PFSK-1 (cell line): ENCODE results near the gene RAD9A.

ENCODE experiments used
- FOXP2 ChIP-seq: optimal IDR thresholded peaks from 2 replicates; pipeline ENCODE3; 2011; ENCODE audit warnings: borderline replicate concordance, control low read depth, inconsistent platforms; ENCODE audit not compliant: insufficient read depth; ENCODE audit errors: extremely low read length, extremely low read depth
- POLR2AphosphoS5 ChIP-seq: IDR thresholded peaks from 2 replicates; pipeline ENCODE4 v1.6.1; 2012; ENCODE audit warnings: low read depth, mild to moderate bottlenecking, control low read depth, low read length, moderate library complexity
- SIN3A ChIP-seq: IDR thresholded peaks from 2 replicates; pipeline ENCODE4 v1.6.1; 2012; ENCODE audit warnings: mild to moderate bottlenecking, low read length, moderate library complexity, borderline replicate concordance; ENCODE audit not compliant: insufficient read depth
- TAF1 ChIP-seq: IDR thresholded peaks from 2 replicates; pipeline ENCODE4 v1.6.1; 2012; ENCODE audit warnings: low read length, control low read depth, borderline replicate concordance; ENCODE audit not compliant: insufficient read depth
- TF ChIP-seq, protein P1 (sequence below), 2 experiments: IDR thresholded peaks; 2 replicates each; pipeline versions ENCODE4 v1.6.1 to v1.8.0; 2011 to 2012; ENCODE audit warnings: low read depth in 2 of 2, low read length in 2 of 2, control low read depth in 1 of 2, inconsistent platforms in 1 of 2, mild to moderate bottlenecking in 1 of 2, moderate library complexity in 1 of 2; ENCODE audit not compliant: insufficient read depth in 1 of 2

Gene RAD9A

DNA sequence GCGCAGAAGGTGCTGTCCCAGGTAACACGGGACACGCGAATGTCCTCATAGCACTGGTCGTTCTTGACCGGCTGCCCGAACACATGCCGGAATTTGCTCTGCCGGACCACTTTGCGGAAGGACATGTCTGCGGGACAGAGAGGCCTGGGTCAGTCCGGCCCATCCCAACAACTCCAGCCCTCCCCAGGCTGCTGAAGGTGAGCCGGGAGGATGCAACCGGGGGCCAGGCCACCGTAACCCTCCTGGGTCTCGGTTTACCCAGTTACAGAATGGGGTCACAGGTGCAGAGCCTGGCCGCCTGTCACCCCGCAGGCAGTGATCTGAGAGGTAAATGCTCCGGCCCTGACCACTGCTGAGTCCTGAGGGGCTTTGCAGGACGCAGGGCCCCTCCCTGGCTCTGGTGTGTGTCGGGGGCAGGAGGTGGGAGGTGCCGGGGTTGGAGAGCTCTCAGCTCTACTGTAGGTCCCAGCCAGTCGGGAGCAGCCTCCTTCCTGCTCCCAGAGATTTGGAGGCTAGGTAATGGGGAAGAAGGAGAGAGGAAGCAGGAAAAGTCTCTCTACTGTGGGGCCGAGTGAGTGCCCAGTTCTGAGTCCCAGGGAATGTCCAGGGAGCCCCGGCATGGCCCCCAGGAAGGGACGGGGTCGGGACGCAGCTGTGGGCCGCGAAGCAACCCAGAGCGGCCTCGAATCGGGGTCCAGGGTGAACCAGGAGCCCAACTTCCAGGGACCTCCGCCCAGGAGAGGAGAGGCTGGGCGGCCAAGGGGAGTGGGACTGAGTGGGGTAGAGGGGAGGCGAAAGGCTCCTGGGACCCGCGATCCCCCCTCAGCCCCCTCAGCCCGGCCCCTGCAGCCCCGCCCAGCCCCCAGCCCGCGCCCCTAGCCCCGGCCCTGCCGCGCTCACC lies 51.0 kb downstream of the RAD9A start:
- TF ChIP-seq, protein P1, sequence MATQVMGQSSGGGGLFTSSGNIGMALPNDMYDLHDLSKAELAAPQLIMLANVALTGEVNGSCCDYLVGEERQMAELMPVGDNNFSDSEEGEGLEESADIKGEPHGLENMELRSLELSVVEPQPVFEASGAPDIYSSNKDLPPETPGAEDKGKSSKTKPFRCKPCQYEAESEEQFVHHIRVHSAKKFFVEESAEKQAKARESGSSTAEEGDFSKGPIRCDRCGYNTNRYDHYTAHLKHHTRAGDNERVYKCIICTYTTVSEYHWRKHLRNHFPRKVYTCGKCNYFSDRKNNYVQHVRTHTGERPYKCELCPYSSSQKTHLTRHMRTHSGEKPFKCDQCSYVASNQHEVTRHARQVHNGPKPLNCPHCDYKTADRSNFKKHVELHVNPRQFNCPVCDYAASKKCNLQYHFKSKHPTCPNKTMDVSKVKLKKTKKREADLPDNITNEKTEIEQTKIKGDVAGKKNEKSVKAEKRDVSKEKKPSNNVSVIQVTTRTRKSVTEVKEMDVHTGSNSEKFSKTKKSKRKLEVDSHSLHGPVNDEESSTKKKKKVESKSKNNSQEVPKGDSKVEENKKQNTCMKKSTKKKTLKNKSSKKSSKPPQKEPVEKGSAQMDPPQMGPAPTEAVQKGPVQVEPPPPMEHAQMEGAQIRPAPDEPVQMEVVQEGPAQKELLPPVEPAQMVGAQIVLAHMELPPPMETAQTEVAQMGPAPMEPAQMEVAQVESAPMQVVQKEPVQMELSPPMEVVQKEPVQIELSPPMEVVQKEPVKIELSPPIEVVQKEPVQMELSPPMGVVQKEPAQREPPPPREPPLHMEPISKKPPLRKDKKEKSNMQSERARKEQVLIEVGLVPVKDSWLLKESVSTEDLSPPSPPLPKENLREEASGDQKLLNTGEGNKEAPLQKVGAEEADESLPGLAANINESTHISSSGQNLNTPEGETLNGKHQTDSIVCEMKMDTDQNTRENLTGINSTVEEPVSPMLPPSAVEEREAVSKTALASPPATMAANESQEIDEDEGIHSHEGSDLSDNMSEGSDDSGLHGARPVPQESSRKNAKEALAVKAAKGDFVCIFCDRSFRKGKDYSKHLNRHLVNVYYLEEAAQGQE (IDR thresholded peaks at IDR 0.05; ENCODE audit: insufficient read depth in 1 of 2, low read depth in 2 of 2, low read length in 2 of 2) = no peak
- TF ChIP-seq POLR2AphosphoS5 (peak; percentile 10; the same call in 1 of the 2 replicates), SIN3A (no peak), FOXP2 (no peak), TAF1 (no peak)

DNA sequence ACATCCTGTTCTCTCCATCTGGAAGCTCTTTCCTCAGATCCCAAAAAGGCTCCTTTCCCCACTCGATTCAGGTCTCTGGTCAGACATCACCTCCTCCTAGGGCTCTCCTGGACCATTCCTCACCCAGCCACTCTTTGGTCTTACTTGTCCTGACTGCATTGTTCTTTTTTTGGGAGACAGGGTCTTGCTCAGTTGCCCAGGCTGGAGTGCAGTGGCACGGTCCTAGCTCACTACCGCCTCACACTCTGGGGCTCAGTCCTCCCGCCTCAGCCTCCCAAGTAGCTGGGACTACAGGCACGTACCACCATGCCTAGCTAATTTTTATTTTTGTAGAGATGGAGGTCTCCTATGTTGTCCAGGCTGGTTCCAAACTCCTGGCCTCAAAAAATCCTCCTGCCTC lies 53.7 kb downstream of the RAD9A start:
- TF ChIP-seq TAF1 = no peak
- no peak for TF ChIP-seq POLR2AphosphoS5
- TF ChIP-seq, protein P1 (IDR thresholded peaks at IDR 0.05; ENCODE audit: insufficient read depth in 1 of 2, low read depth in 2 of 2, low read length in 2 of 2) = no peak
- TF ChIP-seq FOXP2 = no peak
- no peak for TF ChIP-seq SIN3A
